HepG2 (cell line): ENCODE data around the gene TEF. TPM values are rescaled to one million over a fixed set of nuclear protein-coding genes. Genes with fewer than 3 reads are reported as not detected.

ENCODE experiments used
- ATAC-seq: fragments of 200-7000 bp; cut with Tn5 transposase; 3 replicates; pipeline ENCODE4 v1.9.1; 2020; ENCODE audit warnings: mild to moderate bottlenecking, moderate library complexity
- BruUV-seq: library from RNA; stranded (reverse); fragments of 400-500 nt; replicated peaks from 2 replicates; lab custom pipeline; 2021; lab: Mats Ljungman, UMichigan
- CTCF ChIA-PET: fragments of 300-600 bp; formaldehyde crosslinking; extraction: SDS; loops from one replicate; lab custom pipeline; 2021; ENCODE audit warnings: low total read pairs, inconsistent platforms, low intra/inter-chr PET ratio; lab: Yijun Ruan, JAX
- POLR2A ChIA-PET: fragments of 350-600 bp; sonication (Branson Sonifier 250); formaldehyde crosslinking; loops from one replicate; lab custom pipeline; 2020; ENCODE audit warnings: antibody characterized with exemption, inconsistent platforms; lab: Yijun Ruan, JAX
- DNase-seq: peaks from one replicate; pipeline ENCODE4 v3.0.0-alpha.2; 2015; ENCODE audit warnings: low spot score
- FAIRE-seq: peaks from 3 replicates; lab custom pipeline; 2011; peaks lifted over from hg19 to GRCh38; lab: Jason Lieb, UNC
- H2AFZ ChIP-seq: one replicate; pipeline ENCODE4 v1.6.1; 2011; ENCODE audit warnings: low read length, inconsistent platforms
- H3K27ac ChIP-seq: fragments of 300-600 bp; 3 replicates; pipeline ENCODE4 v1.8.0; 2011; ENCODE audit warnings: mixed run types, mild to moderate bottlenecking, mixed read lengths, low read length, inconsistent platforms; ENCODE audit not compliant: insufficient read depth; ENCODE audit errors: extremely low read length
- H3K27me3 ChIP-seq, 2 experiments: fragments of 200-600 bp in 1 of 2; 2 replicates in 1 of 2; 3 replicates in 1 of 2; pipeline versions ENCODE4 v1.6.0 to v1.8.0; 2011; ENCODE audit warnings: low read length in 2 of 2, mild to moderate bottlenecking in 2 of 2, moderate library complexity in 2 of 2, inconsistent platforms in 1 of 2; ENCODE audit not compliant: insufficient read depth in 2 of 2, control insufficient read depth in 1 of 2
- H3K36me3 ChIP-seq, 2 experiments: fragments of 200-600 bp in 1 of 2; replicated peaks in 1 of 2; 2 replicates in 1 of 2; 3 replicates in 1 of 2; pipeline versions ENCODE4 v1.5.1 to v1.8.0; 2011; ENCODE audit warnings: low read length in 2 of 2, inconsistent platforms in 1 of 2; ENCODE audit not compliant: insufficient read depth in 2 of 2, control insufficient read depth in 1 of 2
- H3K4me1 ChIP-seq: 2 replicates; pipeline ENCODE4 v1.5.1; 2012; ENCODE audit warnings: low read length, inconsistent platforms; ENCODE audit not compliant: insufficient read depth
- H3K4me2 ChIP-seq: 2 replicates; pipeline ENCODE4 v1.6.0; 2011; ENCODE audit warnings: low read depth, low read length, inconsistent platforms
- H3K4me3 ChIP-seq, 3 experiments: fragments of 200-600 bp in 1 of 3; sonication (generic), shearing (Covaris generic) in 1 of 3; replicated peaks in 1 of 3; 2 replicates each; pipeline ENCODE4 v1.5.1; 2011 to 2016; ENCODE audit warnings: low read length in 3 of 3, inconsistent platforms in 2 of 3, low read depth in 2 of 3, mild to moderate bottlenecking in 2 of 3, control low read depth in 1 of 3, mixed read lengths in 1 of 3; ENCODE audit not compliant: insufficient read depth in 1 of 3
- H3K79me2 ChIP-seq: one replicate; pipeline ENCODE4 v1.6.1; 2011; ENCODE audit warnings: low read length, inconsistent platforms; ENCODE audit not compliant: insufficient read depth
- H3K9ac ChIP-seq: 2 replicates; pipeline ENCODE4 v1.6.0; 2011; ENCODE audit warnings: mild to moderate bottlenecking, low read depth, low read length, inconsistent platforms; ENCODE audit not compliant: insufficient read depth
- H3K9me3 ChIP-seq: 2 replicates; pipeline ENCODE4 v1.5.1; 2012; ENCODE audit warnings: mild to moderate bottlenecking, low read length
- H4K20me1 ChIP-seq: 2 replicates; pipeline ENCODE4 v1.6.0; 2011; ENCODE audit warnings: inconsistent platforms, mild to moderate bottlenecking, low read length, moderate library complexity; ENCODE audit not compliant: insufficient read depth
- BRCA1 ChIP-seq: sonication (generic); formaldehyde crosslinking; IDR thresholded peaks from 2 replicates; pipeline ENCODE4 v1.4.0; 2020; ENCODE audit warnings: missing genetic modification reagents
- FOXC1 ChIP-seq: sonication (generic); formaldehyde crosslinking; IDR thresholded peaks from 2 replicates; pipeline ENCODE4 v1.8.0; 2022; ENCODE audit warnings: mild to moderate bottlenecking, missing genetic modification reagents, borderline replicate concordance
- PCBP1 ChIP-seq: fragments of 200-400 bp; formaldehyde crosslinking; IDR thresholded peaks from 2 replicates; pipeline ENCODE4 v1.6.1; 2017; ENCODE audit warnings: mild to moderate bottlenecking, low read depth, low read length, borderline replicate concordance
- SNAPC2 ChIP-seq: sonication (generic); formaldehyde crosslinking; IDR thresholded peaks from 2 replicates; pipeline ENCODE4 v1.8.1; 2022; ENCODE audit warnings: mild to moderate bottlenecking, missing genetic modification reagents
- ZNF276 ChIP-seq: sonication (generic); formaldehyde crosslinking; IDR thresholded peaks from 2 replicates; pipeline ENCODE4 v1.4.0; 2020; ENCODE audit warnings: mild to moderate bottlenecking, low read depth, missing genetic modification reagents
- ZNF280D ChIP-seq: sonication (generic); formaldehyde crosslinking; IDR thresholded peaks from 2 replicates; pipeline ENCODE4 v1.5.1; 2020; ENCODE audit warnings: mild to moderate bottlenecking, missing genetic modification reagents
- WGBS: methylation state at CpG from one replicate; pipeline ENCODE4 v1.1.6; 2017; ENCODE audit warnings: low lambda C conversion rate; 5-methylcytosine and 5-hydroxymethylcytosine counted together
- in situ Hi-C: cut with HindIII; loops from 2 replicates; pipeline ENCODE4 v1.10.0; 2017; ENCODE audit warnings: low pct_unique_long_range_greater_than_20kb; ENCODE audit not compliant: extremely low pct_ligation_motif_present
- intact Hi-C: fragments of 100-400 bp; cut with micrococcal nuclease; formaldehyde crosslinking; loops from one replicate; pipeline ENCODE4 v1.10.0; 2022; ENCODE audit not compliant: unreplicated experiment
- polyA plus RNA-seq, 8 experiments: library from polyadenylated mRNA; depleted of rRNA in 3 of 8; stranded (reverse) in 7 of 8; unstranded in 1 of 8; fragments of >200 nt; fragmentation: Illumina TruSeq in 4 of 8; extraction: Trizol in 4 of 8; gene quantifications; 2 replicates each; pipeline versions ENCODE4 v1.2.1 to v1.2.3, GENCODE V29; 2011 to 2016; ENCODE audit warnings: low read depth in 4 of 8, missing spikeins in 1 of 8, mixed read lengths in 1 of 8; ENCODE audit not compliant: insufficient read depth in 1 of 8
- total RNA-seq, 5 experiments: library from RNA; depleted of rRNA; stranded (reverse); fragments of >200 nt; fragmentation: Illumina TruSeq; extraction: Trizol; gene quantifications; 2 replicates each; pipeline ENCODE4 v1.2.3, GENCODE V29; 2016; ENCODE audit warnings: low read depth in 1 of 5

The TEF gene
- total and polyA plus RNA-seq, 2 of the 13 experiments (the other 11 are each of a cell fraction or from before 2014, with no cell fraction given), result 7.6 to 11.2 TPM

GRCh38 chr22:41334215-41334614 is 47.5 kb upstream of the TEF start:
- no peak for TF ChIP-seq ZNF280D (CRISPR knock-in tag)
- no peak for TF ChIP-seq FOXC1 (CRISPR knock-in tag)
- no peak for TF ChIP-seq ZNF276 (CRISPR knock-in tag)
- no peak for TF ChIP-seq BRCA1 (CRISPR knock-in tag)
- TF ChIP-seq SNAPC2 (CRISPR knock-in tag), result no peak
- no peak for TF ChIP-seq PCBP1
- Histone ChIP-seq H2AFZ (no peak overlapping the region), H3K36me3 (peaks cover 32 to 55% of the 10 kb centered on the region in 2 experiments), H3K79me2 (no peaks in the 10 kb centered on the region), H3K27ac (no peak overlapping the region), H3K9ac (no peak overlapping the region), H3K4me3 (no peak overlapping the region), H4K20me1 (no peaks in the 10 kb centered on the region), H3K9me3 (no peaks in the 10 kb centered on the region), H3K27me3 (no peaks in the 10 kb centered on the region; a peak in 1 of 5 replicates), H3K4me2 (no peak overlapping the region), H3K4me1 (no peaks in the 10 kb centered on the region)
- DNase-seq, result no peak
- in situ Hi-C loops (no loop called here), intact Hi-C loops (no loop called here)
- ChIA-PET CTCF (no interaction called here), POLR2A (no interaction called here)
- FAIRE-seq, result no peak
- no TSS peak for BruUV-seq
- WGBS, result 100% methylated on average over 2 of the region's 3 CpGs
- no peak for ATAC-seq
